SK-N-MC (cell line): ENCODE results near the gene GRAMD4.

Experiments
- EZH2 ChIP-seq: fragments of 200-600 bp; sonication (generic); IDR thresholded peaks from one replicate; pipeline ENCODE4 v1.6.1; 2017; ENCODE audit warnings: antibody characterized with exemption
- FOXP2 ChIP-seq: optimal IDR thresholded peaks from 2 replicates; pipeline ENCODE3; 2011; ENCODE audit warnings: mild to moderate bottlenecking, moderate library complexity; ENCODE audit not compliant: insufficient read depth; ENCODE audit errors: extremely low read length, control extremely low read depth
- POLR2AphosphoS5 ChIP-seq: IDR thresholded peaks from 2 replicates; pipeline ENCODE4 v1.6.1; 2012; ENCODE audit warnings: mild to moderate bottlenecking, low read depth, low read length, borderline replicate concordance

DNA sequence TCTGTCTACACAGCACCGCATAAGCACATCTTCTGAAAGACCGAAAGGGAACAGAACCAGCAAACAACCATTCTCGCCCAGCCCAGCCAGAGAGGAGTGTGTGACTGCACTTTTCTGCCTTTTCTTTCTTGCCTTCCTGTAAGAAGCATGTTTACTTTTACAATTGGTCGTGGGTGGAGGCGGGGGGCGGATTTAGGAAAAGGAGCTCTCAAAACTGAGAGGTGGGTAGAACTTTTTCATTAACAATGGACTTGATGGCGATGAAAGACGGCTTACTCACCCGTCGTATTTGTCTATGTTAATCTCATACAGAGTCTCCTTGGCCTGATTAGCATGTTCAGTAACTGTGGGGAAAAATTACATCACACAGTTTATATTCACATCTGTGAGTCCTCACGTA is 90.6 kb downstream of the GRAMD4 start:
- TF ChIP-seq EZH2 (no peak), POLR2AphosphoS5 (no peak), FOXP2 (no peak)
